ENCODE results near the gene CALHM5. TPM values are rescaled to one million over a fixed set of nuclear protein-coding genes. Genes with fewer than 3 reads are reported as not detected.

The CALHM5 gene
- total and polyA plus RNA-seq, 10 of the 15 experiments (the other 5 are each of a cell fraction or from before 2014, with no cell fraction given): not detected

- 53% methylated on average over 4 of the region's 4 CpGs for WGBS (ENCODE audit: insufficient coverage, insufficient replicate concordance, low lambda C conversion rate, missing lambda C conversion rate)
- Histone ChIP-seq H3K4me1 (ENCODE audit: control insufficient read depth, insufficient read depth, low read length) (no peaks in the 10 kb centered on the region), H3K9me3 (replicated peaks; ENCODE audit: control insufficient read depth, insufficient read depth, low read length) (no peaks in the 10 kb centered on the region), H3K4me2 (ENCODE audit: control insufficient read depth, insufficient read depth) (no peak within 1 kb of the TSS), H3K79me2 (ENCODE audit: control insufficient read depth, insufficient read depth, low read length) (no peaks in the 10 kb centered on the region), H4K20me1 (ENCODE audit: control insufficient read depth, insufficient read depth) (no peaks in the 10 kb centered on the region), H3K4me3 (no peak within 1 kb of the TSS), H3K9ac (ENCODE audit: control insufficient read depth, insufficient read depth, low read length) (no peak within 1 kb of the TSS), H3K27me3 (replicated peaks in 1 of 2; ENCODE audit: control insufficient read depth in 2 of 2, insufficient read depth in 2 of 2, low read length in 1 of 2) (peaks cover 0 to 8% of the 10 kb centered on the region in 2 experiments; a peak in 1 of 4 replicates), H3K36me3 (ENCODE audit: control insufficient read depth in 2 of 2, insufficient read depth in 2 of 2, low read length in 1 of 2) (no peaks in the 10 kb centered on the region), H3K27ac (ENCODE audit: control insufficient read depth, insufficient read depth) (no peak within 1 kb of the TSS), H2AFZ (ENCODE audit: control insufficient read depth, low read depth, low read length) (no peak within 1 kb of the TSS)
- no TSS peak for BruUV-seq (replicated peaks)
- intact Hi-C loops (cut with micrococcal nuclease; ENCODE audit: unreplicated experiment): no loop called here
- FAIRE-seq (no peak), DNase-seq (ENCODE audit: low read depth, low spot score) (no peak), ATAC-seq (no peak)
- CTCF ChIA-PET: interaction anchor here (0.8 to 1.2 kb wide), 3 partner anchors 9 to 30 kb away, joined by 3 read pairs; no protein-coding TSS in a partner anchor
- RAD21 ChIA-PET (ENCODE audit: unreplicated experiment): no interaction called here
- POLR2A ChIA-PET: no interaction called here
- SMC1A ChIA-PET (ENCODE audit: uncharacterized antibody, unreplicated experiment): interaction anchor here (0.6 to 0.8 kb wide), 2 partner anchors 8 to 13 kb away, joined by 3 read pairs; no protein-coding TSS in a partner anchor
- TF ChIP-seq POLR2AphosphoS2 (IDR thresholded peaks at IDR 0.05; ENCODE audit: low read depth, low read length): no peak
- TF ChIP-seq ZNF687 (IDR thresholded peaks at IDR 0.05): no peak
- no peak for TF ChIP-seq MLLT1 (IDR thresholded peaks at IDR 0.05)
- TF ChIP-seq MEF2A (IDR thresholded peaks at IDR 0.05; ENCODE audit: insufficient read depth, low read depth, low read length): no peak
- no peak for TF ChIP-seq EGR1 (IDR thresholded peaks at IDR 0.05; ENCODE audit: borderline replicate concordance in 1 of 2, low read depth in 2 of 2, low read length in 2 of 2)
- TF ChIP-seq IKZF1 (conservative IDR thresholded peaks at IDR 0.05): no peak
- no peak for TF ChIP-seq HDAC2 (IDR thresholded peaks at IDR 0.05)
- in situ Hi-C loops (cut with MboI): no loop called here
These were observed 34.2 kb downstream of the CALHM5 start, which contains the start of gene TRAPPC3L for GRCh38 chr6:116545651-116546050. Gene TRAPPC3L, minus strand, starts transcription at chr6:116545684. Its CDS starts 170 bp downstream, at chr6:116545514.
